NOMO-1 (cell line): ENCODE data around the gene ATP11B.

Experiments used
- DNase-seq, 2 experiments: peaks; one replicate each; lab custom pipeline; 2025; ENCODE audit not compliant: unreplicated experiment in 2 of 2; lab: John Stamatoyannopoulos, UW

ATP11B gene

DNA sequence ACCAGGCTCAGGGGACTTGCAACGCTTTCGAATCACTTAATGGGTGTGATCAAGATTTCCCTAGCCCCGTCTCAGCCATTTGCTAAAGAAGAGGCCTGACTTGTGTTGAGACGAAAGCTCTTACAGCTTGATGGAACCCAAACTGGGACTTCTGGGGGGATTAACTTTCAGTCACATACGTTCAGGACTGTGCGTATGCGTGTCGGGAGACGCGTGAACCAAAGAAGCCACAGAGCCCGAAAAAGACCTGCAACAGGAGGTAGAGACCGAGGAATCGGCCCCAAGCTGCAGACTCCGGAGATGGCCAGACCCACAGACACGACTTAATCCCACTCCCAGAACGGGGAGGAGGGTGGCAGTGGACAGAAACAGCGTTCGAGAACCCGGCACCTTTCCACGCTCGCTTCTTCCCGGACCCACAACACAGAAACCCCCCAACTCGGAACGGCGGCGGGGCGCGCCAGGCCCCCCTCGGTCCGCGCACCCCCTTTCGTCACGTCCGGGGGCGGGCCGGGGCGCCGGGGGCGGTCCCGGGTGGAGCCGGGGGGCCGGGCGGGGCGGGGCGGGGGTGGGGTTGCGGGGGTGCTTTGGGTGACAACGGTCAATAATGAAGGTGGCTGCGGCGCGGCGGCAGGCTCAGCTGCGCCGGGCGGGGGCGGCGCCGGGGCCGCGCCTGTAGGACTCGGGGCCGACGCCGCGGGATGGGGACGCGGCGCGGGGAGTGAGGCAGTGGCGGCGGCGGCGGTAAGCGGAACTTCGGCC, at the start of gene ATP11B:
ATP11B (plus strand) TSS at position 604 of the 762 bp plus-strand sequence. CDS start 256 bp downstream, outside the sequence.
- peak; percentile 82 to 93 for DNase-seq

DNA sequence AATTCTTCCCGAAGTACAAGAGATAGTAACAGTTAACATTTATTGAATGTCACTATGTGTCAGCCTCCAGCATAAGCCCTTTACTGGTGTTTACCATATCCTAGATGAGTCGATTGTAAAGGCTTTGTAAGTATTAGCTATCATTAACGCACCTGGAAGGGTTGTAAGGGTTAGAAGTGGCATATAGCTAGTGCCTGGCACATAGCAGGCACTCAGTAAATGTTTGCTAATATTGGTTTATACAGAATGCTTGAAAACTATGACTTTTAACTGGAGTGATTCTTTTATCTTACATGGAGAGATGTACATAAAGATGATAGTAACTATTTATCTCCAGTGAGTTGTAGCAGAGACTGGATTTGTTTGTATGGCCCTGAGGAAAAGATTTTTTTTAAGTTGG, 46.3 kb upstream of the ATP11B start:
- DNase-seq = no peak

DNA sequence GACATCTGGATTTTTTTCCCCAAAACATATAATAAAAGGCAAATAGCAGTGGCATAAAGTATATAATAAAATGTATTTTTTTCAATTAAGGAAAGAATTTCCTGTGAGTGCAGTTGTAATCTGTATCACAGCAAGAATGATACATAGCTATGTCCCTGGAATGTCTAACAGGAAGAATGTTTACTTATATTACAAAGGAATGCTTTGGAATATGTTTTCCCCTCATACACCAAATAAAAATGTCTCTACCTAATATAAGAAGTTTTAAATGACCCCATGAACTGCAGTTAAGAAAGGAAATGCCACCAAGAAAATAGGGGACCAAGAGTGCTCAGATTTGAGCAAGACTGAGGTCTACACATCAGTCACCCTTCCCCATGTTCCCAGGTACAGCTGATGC, 38.0 kb upstream of the ATP11B start:
- no peak for DNase-seq

DNA sequence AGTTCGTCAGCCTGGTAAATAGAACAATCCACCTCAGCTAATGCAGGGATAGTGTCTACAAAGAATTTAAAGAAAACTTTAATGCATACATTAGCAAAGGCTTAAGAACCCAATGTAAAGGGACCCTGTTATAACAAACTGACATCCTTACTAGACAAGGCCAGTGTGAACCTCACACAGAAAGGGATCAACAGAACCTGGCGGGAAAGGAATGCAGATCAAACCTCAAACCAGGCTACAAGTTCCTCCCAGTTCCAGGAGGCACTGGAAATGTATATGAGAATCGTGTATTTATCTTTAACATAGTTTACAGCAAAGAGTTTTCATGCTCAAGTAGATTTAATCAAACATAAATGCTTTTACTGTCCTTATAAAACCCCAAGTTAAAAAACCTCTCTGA, 37.6 kb upstream of the ATP11B start:
- DNase-seq = no peak

DNA sequence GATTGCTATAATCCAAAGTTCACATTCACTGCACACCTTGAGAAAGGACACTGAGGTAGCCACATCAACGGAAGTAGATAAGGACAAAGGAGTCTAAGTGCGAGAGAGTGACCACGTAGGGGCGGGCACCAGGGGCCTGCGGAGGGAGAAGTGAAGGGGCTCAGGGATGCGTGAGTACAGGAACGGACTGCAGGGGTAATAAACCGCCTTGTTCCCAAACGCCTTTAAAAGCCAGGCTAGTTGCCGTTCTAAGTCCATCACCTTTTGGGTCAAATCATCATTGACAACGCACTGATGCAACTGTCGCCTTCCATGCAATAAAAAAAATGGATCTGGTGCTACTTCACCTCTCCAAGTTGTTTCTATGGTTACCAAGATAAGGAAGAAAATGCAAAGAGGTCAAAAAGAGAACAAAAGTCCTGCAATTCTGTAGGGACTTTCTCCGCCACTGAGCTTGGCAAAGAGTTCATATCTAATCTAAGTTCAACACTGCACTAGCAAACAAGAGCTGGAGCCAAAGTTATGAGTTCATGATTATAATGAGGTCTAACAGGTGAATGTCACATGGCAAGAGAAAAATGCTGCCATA, 32.6 kb upstream of the ATP11B start:
- DNase-seq = no peak

DNA sequence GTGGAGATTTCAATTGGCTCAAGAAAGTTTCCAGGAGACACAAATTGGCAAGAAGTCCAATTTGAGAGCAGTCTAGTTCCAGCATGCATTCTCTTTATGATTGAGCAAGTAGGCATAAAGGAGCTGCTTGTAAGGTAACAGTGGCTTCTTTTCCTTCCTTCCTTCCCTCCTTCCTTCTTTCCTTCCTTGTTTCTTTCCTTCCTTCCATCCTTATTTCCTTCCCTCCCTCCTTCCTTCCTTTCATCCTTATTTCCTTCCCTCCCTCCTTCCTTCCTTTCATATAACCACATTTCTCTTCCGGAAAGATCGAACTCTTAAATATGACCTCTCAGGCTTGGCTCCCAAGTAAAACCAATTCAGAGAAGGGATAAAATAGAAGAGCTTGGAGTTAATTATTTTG, 29.4 kb upstream of the ATP11B start:
- no peak for DNase-seq

DNA sequence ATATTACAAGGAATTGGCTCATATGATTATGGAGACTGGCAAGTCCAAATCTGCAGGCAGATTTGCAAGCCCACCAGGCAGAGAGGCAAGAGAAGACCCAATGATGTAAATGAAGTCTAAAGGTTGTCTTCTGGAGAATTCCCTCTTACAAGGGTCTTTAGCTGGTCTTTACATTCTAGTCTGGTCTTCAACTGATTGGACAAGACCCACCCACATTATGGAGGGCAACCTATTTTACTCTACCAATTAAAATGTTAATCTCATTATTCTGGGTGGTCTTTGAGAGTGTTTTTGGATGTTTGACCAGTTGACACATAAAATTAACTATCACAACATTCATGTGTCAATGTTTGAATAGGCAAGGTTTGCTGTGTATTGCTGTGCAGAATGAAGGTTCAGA, 28.0 kb upstream of the ATP11B start:
- DNase-seq = no peak

DNA sequence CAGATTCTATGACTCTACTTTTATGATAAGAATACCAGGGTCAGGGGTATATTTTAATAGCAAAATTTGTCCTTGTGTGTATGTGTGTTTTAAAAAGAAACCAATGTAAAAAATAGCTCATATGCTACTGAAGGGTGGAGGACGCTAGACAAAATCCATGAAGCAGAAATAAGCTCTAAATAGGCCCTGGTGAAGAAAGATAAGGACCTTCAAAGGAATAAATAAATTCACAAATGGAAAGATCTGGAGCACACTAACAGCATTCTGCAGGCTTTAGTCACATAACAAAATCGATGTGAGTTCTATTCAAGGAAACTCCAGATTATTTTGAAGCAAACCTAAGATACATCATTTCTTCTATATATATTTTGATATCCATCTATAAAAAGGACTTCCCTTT, 27.2 kb upstream of the ATP11B start:
- no peak for DNase-seq

DNA sequence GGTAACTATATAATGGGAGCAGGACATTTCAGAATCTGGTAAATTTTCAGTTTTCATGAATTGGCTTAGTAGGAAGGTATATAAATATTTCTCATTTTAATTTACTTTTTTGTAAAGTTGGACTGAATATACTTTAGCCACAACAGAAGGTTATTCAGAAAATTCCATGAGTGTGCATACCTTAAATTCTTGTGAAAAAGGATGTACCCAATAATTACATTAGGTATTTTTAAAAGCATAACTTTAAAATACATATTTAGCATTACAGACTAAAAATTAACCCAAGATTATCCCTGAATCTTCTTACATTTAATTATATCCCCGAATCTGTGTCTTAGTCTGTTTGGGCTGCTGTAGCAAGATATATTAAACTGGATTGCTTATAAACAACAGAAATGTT, 24.9 kb upstream of the ATP11B start:
- DNase-seq = no peak

DNA sequence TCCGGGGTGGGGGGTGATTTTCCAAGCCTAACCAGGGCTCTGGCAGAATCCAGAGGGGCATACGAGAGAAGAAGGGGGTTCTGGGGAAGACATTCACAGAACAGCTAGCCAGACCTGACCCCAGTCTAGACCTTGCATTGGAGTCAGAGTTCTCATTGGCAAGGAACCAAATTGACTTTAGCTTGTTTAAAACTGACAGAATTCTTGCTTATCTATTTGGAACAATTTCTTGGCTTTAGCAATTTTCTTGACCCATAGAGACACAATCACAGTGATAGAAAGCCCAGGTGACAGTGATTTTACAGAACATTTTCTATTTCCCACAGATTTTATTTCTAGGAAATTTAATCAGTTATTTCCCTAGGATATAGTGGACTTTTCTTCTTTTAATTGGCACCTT, 23.6 kb upstream of the ATP11B start:
- DNase-seq = no peak

DNA sequence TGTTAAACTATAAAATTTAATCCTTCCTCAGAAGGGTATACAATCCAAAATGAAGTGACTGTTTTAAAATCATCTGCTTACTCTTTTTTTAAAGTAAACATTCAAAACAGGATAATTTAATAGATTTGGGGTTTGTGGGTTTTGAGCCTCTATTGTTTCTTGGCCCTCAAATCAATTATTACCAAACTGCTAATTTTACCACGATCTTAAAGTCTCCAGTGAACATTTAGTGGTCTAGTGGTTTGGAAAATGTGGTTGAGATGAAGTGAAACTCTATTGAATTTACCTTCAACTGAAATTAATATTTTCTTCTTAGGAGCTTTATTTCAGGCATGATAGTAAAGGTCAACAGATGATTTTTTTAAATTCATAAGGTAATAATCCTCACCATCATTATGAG, 11.2 kb upstream of the ATP11B start:
- no peak for DNase-seq

DNA sequence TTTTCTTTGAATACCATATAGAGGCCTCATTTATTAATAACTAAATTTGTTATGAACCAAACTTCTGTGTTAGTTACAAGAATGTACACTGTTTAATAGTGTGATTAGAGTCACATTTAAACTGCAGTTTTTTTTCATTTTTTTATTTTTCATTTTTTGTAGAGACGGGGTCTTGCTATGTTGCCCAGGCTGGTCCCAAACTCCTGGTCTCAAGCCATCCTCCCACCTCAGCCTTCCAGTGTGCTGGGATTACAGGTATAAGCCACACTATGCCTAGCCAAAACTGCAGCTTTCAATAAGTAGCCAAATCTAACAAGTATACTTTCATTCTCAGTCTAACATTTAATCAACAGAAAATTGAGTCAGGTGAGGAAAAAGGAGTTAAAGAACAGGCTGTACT, 10.2 kb upstream of the ATP11B start:
- DNase-seq = no peak

DNA sequence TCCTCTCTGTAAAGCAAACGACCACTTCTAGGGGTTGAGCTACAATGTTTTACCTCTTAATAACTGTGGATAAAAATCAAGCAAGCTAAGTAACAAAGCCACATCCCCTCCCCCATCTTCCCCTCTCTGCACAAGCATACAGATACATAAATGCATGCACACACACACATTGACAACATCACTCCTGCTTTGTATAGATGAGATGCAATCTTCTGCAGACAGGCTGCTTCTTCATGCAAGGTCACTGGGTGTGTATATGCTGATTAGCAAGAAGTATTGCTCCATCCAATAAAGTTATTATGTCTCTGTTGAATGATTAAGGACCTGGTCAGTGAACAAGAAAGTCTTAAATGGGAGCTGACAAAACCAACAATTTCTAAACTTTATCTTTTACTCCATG, 8.8 kb upstream of the ATP11B start:
- DNase-seq = no peak

DNA sequence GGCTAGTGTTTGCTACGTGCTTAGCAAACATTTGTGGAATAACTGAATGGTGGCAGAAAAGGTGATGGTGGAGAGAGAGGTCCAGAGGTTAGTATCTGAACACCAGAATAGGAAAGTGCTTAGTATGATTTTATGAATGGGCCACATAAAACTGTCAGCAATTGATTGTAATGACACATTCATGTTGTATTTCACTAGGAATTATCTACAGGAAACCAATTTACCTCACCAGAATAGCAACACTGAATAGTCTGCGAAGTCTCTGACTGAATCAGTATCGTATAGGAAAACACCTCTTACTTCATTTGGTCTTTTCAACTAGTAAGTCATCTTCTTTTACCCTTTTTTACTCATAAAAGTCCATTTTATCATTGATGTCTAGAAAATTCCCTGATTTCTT, 8.2 kb upstream of the ATP11B start:
- no peak for DNase-seq

DNA sequence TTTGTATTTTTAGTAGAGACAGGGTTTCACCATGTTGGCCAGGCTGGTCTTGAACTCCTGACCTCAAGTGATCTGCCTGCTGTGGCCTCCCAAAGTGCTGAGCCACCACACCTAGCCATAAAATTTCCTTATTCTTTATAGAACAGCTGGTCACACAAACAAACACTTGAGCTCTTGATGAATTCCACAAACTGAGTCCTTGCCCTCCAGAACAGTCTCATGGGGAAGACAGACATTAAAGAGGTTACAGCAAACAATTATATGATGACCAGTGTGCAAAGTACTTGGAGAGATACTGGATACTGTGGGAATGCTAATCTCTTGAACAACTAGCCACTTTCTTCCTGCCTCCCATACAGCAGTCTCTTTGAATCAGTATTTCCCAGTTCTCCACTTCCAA, 7.5 kb upstream of the ATP11B start:
- DNase-seq = no peak

DNA sequence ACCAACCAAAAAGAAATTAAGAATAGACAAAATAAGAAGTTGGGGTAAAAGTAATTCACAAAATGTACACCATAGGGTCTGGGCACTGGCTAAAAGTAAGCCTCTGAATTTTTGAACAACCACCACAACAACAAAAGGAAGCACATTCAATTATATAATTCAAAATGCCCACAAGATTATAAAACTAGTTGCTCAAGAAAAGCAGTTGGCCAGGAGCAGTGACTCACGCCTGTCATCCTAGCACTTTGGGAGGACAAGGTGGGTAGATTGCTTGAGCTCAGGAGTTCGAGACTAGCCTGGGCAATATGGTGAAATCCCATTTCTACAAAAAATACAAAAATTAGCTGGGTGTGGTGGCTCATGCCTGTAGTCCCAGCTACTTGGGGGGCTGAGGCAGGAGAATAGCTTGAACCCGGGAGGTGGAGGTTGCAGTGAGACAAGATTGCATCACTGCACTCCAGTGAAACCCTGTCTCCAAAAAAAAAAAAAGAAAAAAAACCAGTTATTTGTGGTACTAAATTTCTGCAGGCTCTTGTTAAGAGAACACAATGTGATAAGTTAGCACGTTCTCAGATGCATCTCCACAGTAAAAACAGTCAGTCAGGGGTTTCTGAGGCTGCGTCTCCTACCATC, 6.6 kb upstream of the ATP11B start:
- peak; percentile 38 to 43 for DNase-seq

DNA sequence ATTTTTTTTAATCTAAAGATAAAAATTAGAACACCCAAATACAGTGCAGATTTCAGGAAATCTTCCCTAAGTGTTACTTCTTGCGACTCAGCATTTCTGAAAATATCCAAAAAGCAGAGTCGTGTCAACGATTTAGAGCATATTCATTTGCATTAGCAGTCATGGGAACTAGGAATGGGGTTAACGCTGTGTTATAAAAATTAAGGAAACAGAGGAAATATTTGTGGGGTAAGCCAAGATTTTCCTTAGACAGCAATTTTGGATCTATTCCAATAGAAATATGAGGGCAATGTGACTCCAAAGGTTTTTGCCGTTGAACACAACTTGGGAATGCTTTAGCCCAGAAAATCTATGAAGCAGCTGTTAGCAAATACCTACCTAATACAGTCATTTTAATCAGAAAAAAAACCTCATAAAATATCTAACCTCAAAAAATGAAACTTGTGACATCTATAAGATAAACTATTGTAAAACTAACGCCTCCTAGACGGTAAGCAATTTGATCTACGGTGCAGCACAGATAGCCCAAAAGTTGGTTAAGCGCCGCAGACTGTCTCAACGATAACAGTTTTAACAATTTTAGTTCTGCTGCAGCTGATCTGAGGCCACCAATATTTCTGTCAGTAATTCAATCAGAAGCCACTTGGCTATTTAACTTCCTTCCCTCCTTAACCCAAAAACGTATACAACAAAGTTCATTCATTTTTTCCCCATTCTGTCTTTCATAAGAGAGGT, 5.8 kb upstream of the ATP11B start:
- DNase-seq = no peak

DNA sequence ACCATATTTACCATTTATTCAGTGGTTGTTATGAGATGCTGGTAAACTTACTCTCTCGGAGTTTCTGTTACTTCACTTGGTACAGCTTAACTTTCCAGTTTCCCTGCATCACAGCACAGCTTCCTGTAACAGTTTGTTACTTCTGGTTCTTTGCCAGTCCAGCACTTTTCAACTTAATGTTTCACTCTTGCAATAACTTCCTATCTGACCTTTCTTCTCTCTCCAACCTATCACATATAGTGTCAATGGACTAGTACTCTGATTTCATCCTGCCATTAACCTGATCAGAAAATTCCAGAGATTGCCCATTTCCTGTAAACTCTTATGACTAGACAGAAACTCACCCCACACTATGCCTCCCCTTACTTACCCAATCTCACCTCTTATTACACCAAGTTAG, 3.9 kb upstream of the ATP11B start:
- peak in 1 of 2 experiments; percentile 62 for DNase-seq

DNA sequence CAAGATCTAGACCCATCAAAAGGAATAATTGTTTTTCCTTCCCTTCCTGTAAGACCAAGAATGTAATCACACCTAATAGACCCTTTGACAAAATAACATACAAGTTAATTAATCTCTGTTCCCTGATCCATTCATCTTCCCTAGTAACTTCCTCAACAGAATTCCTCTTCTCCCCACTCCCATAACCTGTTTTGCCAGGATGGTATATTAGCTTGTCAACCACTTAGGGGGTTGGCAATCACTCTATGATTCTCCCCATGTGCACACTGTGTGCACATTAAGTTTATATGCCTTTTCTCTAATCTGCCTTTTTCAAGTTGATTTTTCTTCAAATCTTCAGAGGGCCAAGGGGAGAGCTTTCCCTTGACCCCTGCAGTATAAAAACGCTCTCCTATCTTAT, 2.7 kb upstream of the ATP11B start:
- DNase-seq = no peak

DNA sequence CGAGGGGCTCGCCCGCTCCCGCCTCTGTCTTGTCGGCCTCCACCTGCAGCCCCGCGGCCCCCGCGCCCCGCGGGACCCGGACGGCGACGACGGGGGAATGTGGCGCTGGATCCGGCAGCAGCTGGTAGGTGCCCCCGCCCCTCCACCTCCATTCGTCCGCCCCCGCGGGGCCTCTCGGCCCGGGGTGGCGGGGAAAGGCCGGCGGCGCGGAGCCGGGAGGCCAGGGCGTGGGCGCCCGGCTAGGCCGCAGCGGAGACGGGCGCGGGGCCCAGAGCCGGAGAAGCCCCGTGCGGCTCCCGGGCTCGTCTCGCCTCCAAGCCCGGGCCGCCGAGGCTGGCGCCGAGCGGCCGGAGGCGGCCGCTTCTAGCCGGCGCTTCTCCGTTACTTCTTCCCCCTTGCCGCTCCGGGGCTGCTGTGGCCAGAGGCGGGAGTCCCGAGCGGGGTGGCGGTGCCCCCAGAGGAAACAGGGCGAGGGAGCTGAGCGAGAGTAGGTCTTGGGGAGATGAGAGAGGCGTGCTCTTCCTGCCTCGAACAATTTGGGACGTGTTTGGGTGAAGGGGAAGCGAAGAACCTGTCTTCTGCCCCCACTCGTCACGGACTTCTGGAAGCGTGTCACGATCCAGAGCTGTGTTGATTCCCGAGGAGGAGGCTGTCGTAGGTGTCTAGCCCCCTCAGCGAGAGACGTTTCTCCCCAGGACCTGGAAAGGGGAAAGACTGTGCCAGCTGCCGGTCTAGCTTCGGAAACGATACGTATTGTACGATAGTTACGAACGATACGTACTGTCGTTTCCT, 555 bp downstream of the ATP11B start:
- DNase-seq = peak; percentile 72 to 75
